ENCODE data around the gene PDE4D.

- no peak for TF ChIP-seq CEBPB (IDR thresholded peaks at IDR 0.05; ENCODE audit: low read depth, low read length)
- TF ChIP-seq, protein P1, sequence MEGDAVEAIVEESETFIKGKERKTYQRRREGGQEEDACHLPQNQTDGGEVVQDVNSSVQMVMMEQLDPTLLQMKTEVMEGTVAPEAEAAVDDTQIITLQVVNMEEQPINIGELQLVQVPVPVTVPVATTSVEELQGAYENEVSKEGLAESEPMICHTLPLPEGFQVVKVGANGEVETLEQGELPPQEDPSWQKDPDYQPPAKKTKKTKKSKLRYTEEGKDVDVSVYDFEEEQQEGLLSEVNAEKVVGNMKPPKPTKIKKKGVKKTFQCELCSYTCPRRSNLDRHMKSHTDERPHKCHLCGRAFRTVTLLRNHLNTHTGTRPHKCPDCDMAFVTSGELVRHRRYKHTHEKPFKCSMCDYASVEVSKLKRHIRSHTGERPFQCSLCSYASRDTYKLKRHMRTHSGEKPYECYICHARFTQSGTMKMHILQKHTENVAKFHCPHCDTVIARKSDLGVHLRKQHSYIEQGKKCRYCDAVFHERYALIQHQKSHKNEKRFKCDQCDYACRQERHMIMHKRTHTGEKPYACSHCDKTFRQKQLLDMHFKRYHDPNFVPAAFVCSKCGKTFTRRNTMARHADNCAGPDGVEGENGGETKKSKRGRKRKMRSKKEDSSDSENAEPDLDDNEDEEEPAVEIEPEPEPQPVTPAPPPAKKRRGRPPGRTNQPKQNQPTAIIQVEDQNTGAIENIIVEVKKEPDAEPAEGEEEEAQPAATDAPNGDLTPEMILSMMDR (conservative IDR thresholded peaks at IDR 0.05; ENCODE audit: low read depth, low read length): no peak
- TF ChIP-seq SMC3 (IDR thresholded peaks at IDR 0.05; ENCODE audit: low read depth, low read length): no peak
- no peak for TF ChIP-seq POLR2A (IDR thresholded peaks at IDR 0.05; ENCODE audit: low read depth, low read length)
- no peak for TF ChIP-seq USF2 (IDR thresholded peaks at IDR 0.05; ENCODE audit: low read depth, low read length)
- no peak for TF ChIP-seq FOS (IDR thresholded peaks at IDR 0.05; ENCODE audit: low read depth, low read length)
- TF ChIP-seq RFX5 (IDR thresholded peaks at IDR 0.05; ENCODE audit: low read depth, low read length): no peak
- no peak for TF ChIP-seq NFE2L2 (IDR thresholded peaks at IDR 0.05; ENCODE audit: low read depth, low read length)
- TF ChIP-seq RCOR1 (IDR thresholded peaks at IDR 0.05; ENCODE audit: insufficient replicate concordance, low read length): no peak
- no peak for TF ChIP-seq RAD21 (IDR thresholded peaks at IDR 0.05; ENCODE audit: low read length)
Observed at GRCh38 chr5:59579101-59579823, 314.3 kb downstream of the PDE4D start.

Measured in IMR-90 (cell line).